ENCODE results near the gene STX4.

GRCh38 chr16:31032736-31033708 lies at the start of gene STX4:
- no peak for TF ChIP-seq CTCF (conservative IDR thresholded peaks at IDR 0.05 in 1 of 2, IDR thresholded peaks at IDR 0.05 in 1 of 2; ENCODE audit: extremely low read depth in 1 of 2, insufficient read depth in 1 of 2, low read depth in 1 of 2, low read length in 2 of 2)
- TF ChIP-seq EZH2 (IDR thresholded peaks at IDR 0.05; ENCODE audit: borderline replicate concordance, low read length), result no peak
